Activated CD4-positive, alpha-beta T cell treated with anti-CD3 and anti-CD28 coated beads, Interleukin-2, Interleukin-4, amounts not matched to agents 100 ng/mL and 50 ng/mL, durations not matched to agents 16 hours and 8 hours (primary cell): ENCODE data around the gene RPN2.

Source experiments
- DNase-seq: peaks from one replicate; pipeline ENCODE4 v3.0.0-alpha.2; 2020; ENCODE audit warnings: low spot score

The RPN2 gene

DNA sequence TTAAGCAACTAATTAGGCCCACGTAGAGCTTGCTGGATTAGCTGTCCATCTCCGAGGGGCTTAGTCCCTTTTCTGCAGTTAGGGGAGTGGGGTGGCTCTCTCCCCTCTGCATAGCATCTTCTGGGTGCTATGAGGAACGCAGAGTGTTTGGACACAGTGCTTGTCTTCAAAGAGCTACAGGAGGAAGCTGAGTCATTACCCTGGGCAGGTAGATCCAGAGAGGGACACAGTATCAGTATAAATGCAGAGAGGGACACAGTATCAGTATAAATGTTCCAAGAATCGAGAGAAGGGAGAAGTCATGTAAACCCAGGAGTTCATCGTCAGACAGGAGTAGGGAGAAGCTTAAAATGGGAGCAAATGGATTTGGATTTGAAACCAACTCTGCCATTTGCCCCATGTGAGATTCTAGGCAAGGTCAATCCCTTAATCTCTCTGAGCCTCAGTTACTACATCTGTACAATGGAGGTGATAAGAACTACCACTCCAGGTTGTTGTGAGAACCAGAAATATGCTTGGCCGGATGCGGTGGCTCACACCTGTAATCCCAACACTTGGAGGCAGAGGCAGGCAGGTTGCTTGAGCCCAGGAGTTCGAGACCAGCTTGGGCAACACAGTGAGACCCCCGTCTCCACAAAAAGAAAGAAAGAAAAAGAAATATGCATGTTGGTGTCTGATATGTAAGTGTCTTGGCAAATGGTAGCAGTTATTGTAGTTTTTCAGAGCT, 88.0 kb downstream of the RPN2 start:
- no peak for DNase-seq

DNA sequence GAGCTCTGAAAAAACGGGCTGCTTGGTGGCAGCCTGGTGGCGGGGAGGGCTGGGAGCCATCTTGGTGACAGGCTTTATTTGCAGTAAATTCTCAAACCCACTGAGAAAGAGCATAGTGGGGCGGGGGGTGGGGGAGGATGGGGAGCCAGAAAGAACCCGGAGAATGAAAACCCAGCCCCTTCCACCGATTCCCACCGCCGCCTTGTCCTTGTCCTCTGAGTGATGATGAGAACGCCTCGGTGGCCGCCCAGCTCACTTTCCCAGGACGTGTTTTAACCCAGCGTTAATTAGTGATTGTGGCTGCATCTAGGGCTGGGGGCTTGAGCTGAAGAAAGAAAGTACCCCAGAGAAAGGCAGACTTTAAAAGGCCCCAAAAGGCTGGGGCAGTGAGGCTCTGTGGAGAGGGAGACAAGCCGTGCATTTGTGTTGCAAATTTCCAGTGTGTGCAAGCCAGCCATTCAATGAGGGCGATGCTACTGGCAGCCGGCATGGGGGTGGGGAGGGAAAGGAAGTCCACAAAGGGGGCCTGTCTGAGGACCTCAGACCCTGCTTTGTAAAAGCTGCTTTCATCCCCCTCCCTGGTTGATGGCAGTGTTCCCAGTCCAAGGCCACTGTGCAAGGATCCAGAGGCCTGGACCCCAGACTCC, 88.7 kb downstream of the RPN2 start:
- DNase-seq, result no peak

GRCh38 chr20:37270576-37271420, 91.7 kb downstream of the RPN2 start:
- DNase-seq, result no peak

DNA sequence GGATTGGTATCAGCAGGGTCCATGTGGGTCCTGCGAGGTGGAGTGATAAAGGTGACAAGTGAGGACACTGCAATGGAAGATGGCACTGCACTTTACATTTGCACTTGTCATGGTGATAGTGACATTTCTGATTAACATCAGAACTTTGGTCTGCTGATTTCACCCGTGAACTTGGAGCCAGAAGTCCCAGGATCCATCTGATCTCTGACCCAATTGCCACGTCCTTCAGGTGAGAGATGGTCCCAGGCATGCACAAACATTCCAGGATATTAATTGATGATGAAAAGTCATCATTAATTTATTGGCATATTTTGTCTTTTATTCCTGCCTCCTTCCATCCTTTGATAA, 92.3 kb downstream of the RPN2 start:
- DNase-seq, result no peak

DNA sequence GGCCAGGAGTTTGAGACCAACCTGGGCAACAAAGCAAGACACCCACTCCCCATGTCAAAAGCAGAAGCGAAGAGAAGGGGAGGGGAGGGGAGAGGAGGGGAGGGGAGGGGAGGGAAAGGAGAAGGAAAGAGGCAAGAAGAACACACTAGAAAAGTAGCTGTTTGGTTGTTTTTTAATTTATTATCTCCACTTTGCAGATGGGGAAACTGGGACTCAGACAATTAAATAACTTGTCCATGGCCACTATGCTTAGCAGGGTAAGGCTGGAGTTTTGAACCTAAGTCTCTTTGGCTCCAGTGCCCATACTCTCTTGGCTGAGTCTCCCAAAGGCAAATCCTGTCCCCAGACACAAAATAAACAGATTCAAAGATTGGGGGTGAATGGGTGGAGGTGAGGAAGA, 94.9 kb downstream of the RPN2 start:
- DNase-seq, result no peak

- no peak for DNase-seq
Measured at GRCh38 chr20:37274851-37275524, 95.9 kb downstream of the RPN2 start.

GRCh38 chr20:37276494-37277252, 97.5 kb downstream of the RPN2 start:
- DNase-seq, result no peak

DNA sequence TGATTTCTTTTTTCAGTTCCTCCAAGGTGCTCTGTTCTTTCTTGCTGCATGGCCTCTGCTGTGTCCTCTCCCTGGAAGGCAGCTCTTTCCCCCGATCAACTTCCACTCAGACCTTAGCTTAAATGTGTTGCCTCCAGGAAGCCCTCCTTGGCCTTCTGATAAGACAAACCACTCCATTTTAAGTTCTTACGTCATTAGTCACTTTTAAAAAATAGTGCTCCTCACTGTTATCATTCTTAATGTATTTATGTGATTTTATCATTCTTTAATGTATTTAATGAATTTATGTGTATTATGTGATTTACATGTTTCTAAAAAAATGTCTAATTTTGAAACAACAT, 98.1 kb downstream of the RPN2 start:
- no peak for DNase-seq

GRCh38 chr20:37278966-37279590, 99.9 kb downstream of the RPN2 start:
- DNase-seq, result no peak

- no peak for DNase-seq
Measured at GRCh38 chr20:37279820-37280219, 100.7 kb downstream of the RPN2 start.

DNA sequence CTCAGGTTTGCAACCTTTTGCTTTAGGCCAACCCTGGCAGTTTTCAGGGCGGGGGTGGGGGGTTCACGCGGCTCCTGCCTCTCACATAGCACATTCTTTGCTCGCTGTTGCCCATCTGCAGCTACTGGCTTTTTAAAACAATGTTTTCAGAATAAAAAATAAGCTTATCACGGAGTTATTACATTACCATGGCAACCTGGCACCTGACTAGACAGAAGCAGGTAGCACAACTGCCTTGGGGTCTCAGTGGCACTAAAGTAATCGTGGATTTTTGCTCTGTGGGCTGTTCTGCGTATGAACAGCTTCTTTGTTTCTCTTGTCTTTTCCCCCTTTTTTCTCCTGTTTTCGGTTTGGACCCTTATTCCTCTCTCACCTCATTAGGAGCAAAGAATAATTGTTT, 101.3 kb downstream of the RPN2 start:
- no peak for DNase-seq

DNA sequence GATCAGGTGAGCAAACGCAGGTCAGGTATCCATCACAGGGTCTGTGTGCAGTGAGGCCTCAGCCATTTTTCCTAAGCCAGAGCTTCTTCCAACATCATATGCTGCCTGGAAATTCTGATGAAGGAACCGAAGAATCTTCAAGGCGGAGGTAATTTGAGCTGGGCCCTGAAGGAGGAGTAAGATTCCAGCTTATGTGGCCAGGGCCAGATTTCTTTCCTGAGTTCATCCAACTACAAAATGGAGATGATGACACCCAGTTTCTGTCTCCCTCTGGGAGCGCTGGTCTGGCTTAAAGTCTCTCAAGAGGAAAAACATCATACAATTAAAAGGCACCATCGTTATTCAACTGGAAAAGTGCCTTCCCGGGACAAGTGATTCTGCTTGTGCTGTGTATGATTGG, 103.4 kb downstream of the RPN2 start:
- DNase-seq, result no peak

- DNase-seq, result no peak
Measured at GRCh38 chr20:37283530-37284195, 104.5 kb downstream of the RPN2 start.

- no peak for DNase-seq
Measured at GRCh38 chr20:37284691-37285161, 105.6 kb downstream of the RPN2 start.

GRCh38 chr20:37285664-37286374, 106.7 kb downstream of the RPN2 start:
- DNase-seq, result no peak

GRCh38 chr20:37288091-37288490, 109.0 kb downstream of the RPN2 start:
- DNase-seq, result no peak

DNA sequence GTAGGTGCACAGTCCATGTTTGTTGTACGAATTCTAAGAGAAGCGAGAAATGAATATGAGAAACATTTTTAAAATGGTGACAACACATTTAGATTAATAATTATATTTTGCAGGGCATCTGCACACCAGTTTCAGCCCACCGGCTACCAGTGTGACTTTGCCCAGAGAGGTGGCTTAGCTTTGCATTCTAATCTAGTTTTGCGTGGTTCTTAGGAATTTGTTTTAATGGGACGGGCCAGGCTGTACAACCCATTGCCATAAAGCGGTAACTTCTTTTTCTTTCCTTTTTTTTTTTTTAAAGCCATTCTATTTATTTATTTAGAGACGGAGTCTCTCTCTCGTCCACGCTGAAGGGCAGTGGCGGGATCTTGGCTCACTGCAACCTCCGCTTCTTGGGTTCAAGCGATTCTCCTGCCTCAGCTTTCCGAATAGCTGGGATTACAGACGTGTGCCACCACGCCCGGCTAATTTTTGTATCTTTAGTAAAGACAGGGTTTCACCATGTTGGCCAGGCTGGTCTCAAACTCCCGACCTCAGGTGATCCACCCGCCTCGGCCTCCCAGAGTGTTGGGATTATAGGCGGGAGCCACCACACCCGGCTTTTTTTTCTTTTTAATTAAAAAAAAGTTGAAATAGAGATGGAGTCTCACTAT, 111.2 kb downstream of the RPN2 start:
- no peak for DNase-seq
